Left hindlimb (tissue), 1 donor: ENCODE data around the gene ITPA.
"Not testable (repeated sequence)": the region's sequence is repeated elsewhere in the genome, so short reads cannot be mapped to it uniquely, and the experiment has no call there.

Source experiments
- DNase-seq: peaks from one replicate; pipeline ENCODE4 v3.0.0-alpha.2; 2018

ITPA gene

DNA sequence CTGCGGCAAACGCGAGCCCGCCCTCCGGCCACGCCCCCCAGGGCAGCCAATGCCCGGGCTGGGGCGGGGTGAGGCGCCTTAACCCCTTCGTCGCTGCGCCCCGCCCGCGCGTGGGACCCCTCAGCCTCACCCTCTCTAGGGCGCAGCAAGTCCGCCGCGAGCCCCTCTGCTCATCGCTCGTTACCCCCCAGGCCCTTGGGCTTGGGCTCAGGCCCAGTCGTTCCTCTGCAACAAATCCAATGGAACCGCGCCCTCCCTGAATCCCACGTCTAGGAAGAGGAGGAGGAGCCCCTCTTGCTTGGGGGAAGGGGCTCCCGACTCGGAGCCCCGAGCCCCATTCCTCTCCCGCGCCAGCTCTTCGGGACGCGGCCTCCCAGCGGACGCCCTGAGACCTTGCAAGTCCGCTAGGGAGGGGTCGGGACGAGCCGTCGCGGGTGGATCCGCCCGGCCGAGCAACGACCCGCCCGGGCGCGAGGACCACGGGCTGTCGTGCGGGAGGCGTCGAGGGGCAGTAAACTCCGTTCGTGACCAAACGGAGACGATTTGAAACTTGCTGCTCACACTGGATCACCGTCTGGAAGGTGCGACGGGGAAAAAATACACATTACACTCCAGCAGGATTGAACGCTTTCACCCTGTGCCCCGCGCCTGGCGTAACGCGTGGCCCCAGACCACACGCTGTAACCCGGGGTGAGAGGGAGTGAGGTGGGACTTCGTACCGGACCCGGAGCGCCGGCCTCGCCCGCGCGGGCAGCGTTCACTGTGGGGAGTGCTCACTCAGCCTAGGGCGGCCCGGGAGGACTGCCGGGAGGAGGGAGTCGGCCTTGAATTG, 35.5 kb upstream of the ITPA start:
- DNase-seq, result peak; percentile 90

DNA sequence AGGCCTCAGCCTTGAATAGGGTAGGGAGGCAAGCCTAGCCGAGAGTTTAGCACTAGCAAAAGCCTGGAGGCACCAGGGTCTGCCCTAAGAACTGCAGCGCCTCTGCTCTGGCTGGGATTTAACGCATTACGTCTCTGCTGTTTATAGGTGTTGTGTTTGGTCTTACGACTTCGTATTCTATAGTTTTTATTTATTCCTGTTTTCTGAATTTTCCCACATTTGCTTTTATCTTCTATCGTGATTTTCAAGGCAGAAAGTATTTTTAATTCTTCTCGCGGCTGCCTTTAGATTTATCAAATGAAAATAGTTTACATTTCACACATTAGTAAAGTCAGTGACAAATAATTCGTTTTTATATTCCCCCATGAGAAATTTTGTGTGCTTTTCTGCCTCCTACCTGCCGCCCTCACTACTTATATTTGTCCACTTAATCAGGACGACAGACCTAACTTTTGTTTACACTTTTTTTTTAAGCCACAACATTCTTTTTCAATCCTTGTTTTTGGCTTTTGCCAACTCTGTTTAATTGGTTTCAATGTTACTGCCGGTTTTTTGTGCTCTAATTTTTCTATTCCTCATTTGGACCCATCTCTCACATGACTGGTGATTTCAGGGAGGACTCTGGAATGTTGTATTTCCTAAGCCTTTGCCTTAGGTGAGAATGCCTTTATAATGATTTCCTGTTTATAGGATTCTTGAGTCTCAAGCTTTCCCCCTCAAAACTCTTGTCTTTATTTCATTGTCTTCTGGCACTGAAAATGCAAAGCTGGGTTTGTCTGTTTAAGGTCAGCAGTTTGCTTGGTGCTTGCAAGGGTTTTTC, 34.6 kb upstream of the ITPA start:
- DNase-seq, result no peak

DNA sequence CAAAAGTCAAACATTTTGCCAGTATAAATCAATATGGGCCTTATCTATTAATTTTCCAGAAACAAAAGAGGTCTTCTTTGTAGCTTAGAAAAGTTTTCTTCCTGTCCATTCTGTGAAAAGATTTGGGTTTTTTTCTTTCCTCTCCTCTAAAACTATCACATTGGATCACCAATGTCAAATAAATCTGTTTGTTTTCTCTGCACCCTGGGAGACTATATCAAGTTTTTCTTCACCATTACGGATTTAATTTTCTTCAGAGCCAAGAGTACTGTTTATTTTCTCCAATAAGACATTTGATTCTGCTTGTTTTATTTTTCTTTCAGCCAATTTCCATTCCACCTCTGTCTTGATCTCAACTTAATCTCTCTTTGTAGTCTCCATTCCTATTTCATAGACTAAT, 34.0 kb upstream of the ITPA start:
- DNase-seq, result no peak

DNA sequence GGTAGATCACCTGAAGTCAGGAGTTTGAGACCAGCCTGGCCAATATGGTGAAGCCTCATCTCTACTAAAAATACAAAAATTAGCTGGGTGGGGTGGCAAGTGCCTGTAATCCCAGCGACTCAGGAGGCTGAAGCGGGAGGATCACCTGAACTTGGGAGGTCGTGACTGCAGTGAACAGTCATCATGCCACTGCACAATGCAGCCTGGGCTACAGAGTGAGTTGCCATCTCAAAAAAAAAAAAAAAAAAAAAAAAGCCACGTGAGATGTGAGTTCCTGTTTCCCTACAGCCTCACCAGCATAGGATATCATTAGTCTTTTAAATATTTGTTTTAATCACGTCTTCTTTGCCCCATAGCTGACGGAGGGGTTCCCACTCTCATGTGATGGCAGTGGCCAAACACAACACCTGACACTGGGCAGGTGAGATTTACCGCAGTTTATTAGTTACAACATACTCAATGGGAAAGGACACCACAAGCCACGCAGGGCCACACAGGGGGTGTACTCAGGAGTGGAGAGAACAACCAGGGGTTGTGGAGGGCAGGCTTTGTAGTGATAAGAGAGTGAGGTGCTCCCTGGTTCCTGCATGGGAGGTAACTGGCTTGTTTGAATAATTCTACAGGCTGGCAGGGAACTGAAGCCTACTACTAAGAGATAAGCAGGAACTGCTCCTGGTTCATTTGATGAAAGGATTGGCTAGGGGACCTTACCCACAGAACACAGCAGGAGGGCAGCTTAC, 31.4 kb upstream of the ITPA start:
- no peak for DNase-seq

DNA sequence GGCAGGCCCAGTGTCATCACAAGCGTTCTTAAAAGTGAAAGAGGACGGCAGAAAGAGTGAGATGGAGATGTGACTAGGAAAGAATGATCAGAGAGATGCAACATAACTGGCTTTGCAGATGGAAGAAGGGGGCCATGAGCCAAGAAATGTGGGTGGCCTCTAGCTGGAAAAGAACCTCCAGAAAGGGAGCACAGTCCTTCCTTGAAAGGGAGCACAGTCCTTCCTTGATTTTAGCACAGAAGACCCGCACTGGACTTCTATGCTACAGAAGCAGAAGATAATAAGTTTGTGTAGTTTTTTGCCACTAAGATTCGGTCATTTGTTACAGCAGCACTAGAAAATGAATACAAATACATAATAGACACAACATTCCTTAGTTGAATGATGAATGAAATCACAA, 29.0 kb upstream of the ITPA start:
- no peak for DNase-seq

DNA sequence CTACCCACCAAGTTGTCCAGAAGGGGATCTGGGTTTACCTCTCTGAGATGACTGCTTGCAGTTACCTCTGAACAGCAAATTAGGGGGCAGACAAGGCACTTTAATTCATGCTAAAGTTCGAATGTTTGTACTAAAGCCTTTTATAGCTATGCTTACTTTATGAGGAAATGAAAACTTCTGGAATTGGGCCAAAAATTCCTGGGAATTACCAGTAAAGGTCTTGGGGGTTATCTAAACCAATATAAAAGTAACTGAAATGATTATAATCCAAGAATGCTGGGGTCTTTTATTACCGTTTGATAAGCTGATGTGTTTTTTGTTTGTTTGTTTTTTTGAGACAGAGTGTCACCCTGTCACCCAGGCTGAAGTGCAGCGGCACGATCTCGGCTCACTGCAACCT, 28.0 kb upstream of the ITPA start:
- DNase-seq, result no peak

DNA sequence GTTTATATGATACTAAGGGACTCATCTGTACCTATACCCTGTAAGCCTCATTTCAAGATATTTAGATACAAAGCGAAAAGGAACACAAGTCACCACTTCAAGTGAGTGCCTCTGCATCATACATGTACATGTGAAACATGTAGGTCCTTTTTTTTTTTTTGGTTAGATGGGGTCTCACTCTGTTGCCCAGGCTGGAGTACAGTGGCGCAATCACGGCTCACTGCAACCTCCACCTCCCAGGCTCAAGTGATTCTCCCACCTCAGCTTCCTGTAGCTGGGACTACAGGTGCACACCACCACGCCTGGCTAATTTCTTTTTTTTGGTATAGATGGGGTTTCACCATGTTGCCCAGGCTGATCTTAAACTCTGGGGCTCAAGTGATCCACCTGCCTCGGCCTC, 26.9 kb upstream of the ITPA start:
- DNase-seq, result not testable (repeated sequence)

DNA sequence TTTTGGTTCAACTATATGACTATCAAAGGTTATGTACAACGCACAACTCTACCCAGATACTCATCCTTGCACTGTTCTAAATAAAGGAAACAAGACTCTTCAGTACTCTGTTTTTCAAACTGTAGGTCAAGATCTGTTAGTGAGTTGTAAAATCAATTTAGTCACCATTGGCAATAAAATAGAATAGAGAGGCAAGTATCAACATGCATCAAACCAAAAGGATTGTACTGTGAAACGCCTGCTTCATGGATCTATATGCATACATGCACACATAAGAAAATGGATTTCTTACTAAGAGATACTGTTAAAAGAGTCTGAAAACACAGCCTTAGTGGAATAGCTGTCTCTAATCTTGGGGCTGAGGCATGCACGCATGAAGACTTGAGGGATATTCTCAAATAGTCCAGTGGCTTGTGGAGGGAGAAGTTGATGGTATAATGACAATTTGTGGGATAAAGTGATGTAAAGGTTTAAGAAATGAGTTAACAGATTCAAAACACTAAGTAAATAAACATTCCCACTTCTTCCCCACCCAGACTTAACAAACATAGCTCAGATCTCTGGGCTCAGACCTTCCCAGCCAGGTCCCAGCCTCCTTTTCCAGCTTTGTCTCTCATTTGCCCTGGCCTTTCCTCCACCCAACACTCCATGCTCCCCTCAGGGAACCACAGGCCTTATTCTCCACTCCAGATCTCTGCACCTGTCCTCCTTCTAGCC, 25.2 kb upstream of the ITPA start:
- DNase-seq, result no peak

DNA sequence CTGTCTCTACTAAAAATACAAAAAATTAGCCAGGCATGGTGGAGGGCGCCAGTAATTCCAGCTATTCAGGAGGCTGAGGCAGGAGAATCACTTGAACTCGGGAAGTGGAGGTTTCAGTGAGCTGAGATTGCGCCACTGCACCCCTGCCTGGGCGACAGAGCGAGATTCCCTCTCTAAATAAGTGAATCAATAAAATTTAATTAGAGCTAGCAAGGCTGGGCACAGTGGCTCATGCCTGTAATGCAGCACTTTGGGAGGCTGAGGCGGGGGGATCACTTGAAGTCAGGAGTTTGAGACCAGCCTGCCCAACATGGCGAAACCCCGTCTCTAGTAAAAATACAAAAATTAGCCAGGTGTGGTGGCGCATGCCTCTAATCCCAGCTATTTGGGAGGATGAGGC, 21.4 kb upstream of the ITPA start:
- DNase-seq, result not testable (repeated sequence)

DNA sequence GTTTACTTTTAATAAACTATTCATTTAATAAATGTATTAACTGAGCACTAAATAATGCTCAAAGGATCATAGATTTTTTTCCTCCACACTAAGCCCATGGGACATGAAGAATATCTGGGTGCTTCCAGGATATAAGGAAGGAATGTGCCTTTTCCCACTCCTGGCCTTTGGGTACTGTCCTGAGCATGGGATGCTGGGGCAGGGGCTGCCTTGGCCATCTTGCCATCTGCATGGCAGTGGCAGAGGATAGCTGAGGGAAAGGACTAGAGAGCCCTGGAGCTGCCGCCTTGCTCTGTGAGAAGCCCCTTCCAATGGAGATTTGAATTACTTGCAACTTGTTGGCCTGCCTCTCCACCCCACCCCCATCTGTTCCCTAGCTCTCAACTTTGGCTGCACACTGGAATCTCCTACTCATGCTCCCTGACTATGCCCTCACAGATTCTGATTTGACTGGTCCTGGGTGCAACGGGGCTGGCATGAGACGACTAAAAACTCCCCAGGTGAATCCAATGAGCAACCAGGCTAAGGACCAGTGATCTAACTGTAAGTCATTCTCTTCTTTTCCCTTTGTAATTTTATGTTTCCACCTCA, 20.4 kb upstream of the ITPA start:
- DNase-seq, result no peak

DNA sequence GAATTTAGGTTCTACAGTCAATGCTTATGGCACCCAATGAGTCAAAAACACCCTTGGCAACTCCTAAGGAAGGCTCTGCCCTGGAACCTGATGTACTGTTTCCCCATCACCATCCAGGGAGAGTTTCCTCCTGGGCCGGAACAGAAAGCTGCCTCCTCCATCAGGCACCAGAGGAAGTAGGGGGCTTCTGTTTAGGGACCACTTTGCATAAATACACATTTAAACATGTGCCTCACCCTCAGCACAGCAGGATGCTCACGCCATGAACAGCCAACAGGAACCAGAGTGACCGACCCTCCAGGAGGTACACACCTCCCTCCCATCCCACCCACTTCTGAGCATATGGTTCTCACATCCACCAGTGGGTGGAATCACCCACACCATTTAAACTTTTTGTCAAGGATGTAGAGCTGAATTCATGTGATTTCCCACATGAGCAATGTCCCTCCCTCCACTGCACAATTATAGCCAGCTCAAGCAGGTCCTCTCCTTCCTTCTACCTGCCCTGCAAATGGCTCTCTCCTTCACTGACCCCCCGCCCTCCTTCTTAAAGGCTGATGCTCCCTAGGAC, 19.7 kb upstream of the ITPA start:
- no peak for DNase-seq

DNA sequence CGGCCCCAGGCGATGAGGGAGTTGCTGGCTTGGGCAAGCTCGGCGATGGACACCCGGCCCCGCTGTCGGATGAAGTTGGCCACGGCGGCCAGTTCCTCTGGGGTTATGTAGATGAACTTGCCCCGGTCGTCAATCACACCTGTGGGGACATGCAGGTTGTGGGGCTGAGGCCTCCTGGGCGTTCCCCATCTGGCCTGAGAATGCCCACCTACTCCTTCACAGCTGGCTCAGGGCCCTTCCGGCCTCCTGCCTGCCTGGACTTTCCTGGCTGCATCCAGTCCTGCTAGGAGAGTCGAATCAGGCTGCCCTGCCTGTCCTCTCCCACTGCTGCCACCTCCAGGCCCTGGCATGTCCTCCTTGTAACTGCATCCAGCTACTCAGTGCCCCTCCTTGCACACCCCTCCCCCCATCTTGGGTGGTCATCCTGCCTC, 18.6 kb upstream of the ITPA start:
- no peak for DNase-seq

DNA sequence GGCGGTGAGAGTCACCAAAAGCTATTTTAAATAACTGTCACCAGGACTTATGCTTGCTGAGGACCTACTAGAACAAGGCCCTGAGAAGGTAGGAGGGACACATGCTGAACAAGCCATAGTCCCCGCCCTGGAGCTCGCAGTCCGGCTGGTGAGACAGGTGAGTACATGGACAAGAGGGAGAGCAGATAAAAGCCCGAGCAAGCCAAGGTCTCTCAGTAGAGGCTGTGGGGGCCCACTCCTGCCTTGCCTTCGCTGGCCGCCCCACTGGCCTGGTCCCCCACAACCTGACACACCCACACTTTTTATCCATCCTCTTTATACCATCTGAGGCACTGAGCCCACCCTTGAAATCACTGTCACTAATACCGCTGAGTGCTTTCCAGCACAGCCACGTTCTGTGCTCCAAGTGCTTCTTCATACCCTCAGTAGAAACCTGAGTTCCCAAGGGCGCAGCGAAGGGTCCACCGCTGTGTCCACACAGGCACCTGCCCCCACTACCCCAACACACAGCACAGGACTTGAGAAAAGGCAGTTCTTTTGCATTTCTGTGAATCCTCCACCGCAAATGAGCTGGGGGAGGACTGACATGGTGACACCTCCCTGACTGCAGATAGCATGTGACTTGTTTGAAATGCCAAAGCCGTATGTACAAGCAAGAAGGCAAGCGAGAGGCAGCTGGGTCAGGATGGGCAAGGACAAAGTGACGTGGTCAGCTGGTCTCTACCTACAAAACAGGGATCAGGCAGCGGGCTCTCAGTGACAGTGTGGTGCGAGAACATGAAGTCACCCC, 16.9 kb upstream of the ITPA start:
- DNase-seq, result no peak

DNA sequence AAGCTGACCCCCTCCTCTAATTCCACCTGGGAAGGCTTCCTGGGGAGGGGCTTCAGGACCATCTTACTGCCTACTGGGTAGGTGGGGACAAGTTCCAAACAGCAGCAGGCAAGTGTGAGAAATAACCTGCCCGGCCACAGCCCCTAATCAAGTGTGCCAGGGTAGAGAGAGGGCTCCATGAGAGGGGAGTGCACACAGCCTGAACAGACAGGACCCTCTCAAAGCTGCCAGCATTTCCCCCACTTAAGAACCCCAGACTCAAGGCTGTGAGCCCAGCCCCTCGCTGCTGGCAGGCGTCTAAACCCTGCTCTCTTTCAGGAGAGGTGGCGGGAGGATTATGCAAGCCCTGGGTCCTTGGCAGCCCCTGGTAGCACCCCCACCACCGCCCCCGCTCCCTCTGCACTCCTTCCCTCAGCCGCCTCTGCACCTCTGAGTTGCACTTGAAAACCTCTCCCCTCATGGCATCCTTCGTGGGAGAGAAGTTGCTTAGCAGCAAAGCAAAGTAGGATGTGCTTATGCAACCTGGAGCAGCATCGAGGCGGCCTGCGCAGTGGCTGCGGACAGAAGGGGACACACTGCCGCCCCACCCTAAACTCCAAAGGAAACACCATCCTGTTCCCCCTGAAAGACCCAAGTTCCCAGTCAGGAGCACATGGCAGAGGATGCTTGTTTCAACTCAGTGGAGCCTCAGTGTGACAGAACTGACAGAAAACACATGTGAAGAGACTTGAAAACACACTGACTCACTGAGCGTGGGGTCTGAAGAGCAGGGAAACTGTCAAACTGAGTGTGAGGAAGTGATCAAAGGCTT, 15.3 kb upstream of the ITPA start:
- DNase-seq, result no peak

DNA sequence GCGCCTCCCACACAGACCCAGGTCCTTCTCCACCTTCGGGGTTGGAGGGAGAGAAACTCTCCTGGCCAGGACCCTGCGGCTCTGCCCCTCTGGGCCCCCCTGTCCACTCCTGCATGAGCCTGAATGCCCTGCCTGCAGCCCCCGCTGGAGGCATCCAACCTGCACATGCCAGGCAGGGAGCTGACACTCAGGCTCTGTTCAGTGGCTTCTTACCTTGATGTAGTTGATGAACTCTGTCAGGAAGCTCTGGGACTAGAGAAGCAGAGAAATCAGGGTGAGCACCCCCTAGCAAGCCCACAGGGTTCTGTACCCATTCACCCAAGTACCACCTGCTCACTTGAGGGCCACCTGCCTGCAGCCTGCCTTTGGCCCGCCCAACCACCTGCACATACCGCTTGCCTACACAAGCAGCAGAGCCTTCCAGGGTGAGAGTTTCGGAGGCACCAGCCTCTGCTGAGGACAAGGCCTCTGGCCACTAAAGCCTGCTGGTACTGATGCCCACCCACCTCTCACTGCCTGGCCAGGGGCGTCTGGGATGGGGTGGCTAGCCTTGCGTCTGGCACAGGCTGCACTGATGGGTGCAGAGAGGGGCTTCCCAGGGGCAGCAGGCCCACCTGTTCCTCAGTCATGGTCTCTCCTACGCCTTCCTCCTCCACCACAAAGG, 14.5 kb upstream of the ITPA start:
- no peak for DNase-seq

DNA sequence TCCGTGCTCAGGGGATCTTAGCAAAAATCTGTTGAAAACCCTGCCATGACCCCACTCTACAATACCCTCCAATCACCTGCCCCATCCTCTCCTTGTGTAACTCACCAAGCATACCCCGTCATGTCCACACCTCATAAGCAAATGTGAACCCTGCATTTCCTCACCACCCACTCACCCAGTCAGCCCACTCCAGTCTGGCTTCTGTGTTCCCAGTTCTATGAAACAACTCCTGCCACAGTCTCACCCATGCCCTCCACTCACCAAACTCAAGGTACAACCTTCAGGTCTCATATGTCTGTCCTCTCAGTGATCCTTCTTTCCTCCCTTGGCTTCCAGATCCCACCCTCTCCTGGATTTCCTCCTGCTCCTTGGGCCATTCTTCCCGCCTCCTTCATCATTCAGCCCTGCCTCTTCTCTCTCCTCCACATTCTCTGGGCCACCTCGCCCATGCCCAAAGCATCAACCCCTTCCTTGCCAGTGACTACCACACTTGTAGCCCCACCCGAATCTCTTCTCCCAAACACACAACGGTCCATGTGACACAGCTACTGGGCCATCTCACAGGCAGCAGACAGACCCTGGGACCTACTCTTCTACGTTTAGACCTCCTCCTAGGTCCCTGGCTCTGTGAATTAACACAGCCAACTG, 13.6 kb upstream of the ITPA start:
- DNase-seq, result no peak

DNA sequence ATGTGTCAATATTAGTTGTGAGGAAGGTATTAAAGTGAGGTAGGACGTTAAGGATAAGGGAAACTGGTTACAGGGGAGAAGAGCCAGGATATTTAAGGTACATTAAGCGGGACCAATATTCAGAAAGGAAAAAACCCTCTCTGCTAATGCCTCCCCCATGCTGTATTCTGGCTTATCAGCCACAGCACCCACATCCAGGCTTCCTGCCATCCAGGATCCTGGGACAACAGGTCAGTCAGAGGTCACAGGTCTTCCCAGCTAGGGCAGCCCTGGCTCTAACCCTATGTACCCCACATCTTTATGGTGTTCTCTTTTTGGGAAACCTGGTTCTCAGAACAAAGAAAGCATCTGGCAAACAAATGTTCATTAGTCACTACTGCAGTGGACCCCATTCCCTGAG, 10.1 kb upstream of the ITPA start:
- DNase-seq, result no peak

DNA sequence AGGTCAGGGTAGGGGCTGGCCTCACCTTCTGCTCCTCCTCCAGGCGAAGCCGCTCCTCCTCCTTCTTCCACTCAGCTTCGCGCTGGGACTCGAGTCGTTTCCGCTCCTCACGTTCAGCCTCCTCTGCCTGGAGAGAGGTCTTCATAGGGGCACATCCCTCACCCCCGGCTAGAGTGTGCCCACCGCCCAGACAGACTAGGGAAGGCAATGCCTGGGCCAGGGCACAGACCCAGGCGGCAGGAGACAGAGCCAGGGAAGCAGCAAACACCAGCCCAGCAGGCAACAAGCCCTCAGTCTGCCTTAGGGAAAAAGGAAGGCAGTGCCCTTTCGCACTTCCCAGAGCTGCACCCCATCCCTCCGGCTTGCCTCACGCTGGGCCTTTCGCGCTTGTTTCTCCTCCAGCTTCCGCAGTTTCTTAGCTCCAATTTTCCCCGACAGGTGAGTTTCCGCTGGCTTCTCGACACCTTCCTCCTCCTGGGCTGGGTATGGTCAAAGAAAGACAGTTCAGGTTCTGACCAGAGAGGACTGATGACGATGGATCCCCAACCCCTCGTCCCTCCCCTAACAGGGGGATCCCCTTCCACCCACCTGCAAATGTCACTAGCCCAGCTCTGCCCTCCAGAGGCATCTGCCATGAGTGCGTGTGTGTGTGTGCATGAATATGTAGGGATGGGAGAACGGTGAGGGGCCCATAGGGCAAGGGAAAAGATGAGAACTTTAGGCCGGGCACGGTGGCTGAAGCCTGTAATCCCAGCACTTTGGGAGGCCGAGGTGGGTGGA, 9.1 kb upstream of the ITPA start:
- DNase-seq, result no peak

DNA sequence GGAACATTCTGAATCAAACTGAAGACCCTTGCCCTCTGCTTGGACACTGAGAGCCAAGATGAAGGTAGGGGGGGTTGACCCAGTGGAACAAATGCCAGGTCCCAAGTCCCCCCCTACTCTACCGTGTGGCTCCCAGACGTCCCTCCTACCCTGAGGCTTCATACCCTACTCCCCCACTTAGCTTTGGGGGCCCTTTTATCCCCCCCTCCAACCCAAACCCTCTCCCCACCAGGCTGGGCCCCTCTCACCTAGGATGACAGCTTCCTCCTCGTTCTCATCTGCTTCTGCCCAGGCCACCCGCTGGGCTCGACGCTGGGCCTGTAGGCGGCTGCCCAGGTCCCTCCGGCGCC, 6.4 kb upstream of the ITPA start:
- DNase-seq, result no peak
